NCI-H345 (cell line): Measurements from ENCODE around the gene BATF3.
"Not testable (repeated sequence)": the region's sequence is repeated elsewhere in the genome, so short reads cannot be mapped to it uniquely, and the experiment has no call there.

Source experiments
- DNase-seq: peaks from one replicate; lab custom pipeline; 2025; lab: John Stamatoyannopoulos, UW

The BATF3 gene

GRCh38 chr1:212658250-212658649 is 41.4 kb downstream of the BATF3 start:
- DNase-seq, result peak; percentile 13

- no peak for DNase-seq
Observed at GRCh38 chr1:212656730-212657129, 42.9 kb downstream of the BATF3 start.

GRCh38 chr1:212655668-212656440 is 43.8 kb downstream of the BATF3 start:
- DNase-seq, result no peak

- DNase-seq, result no peak
Observed at GRCh38 chr1:212652609-212653008, 47.0 kb downstream of the BATF3 start.

- no peak for DNase-seq
Observed at GRCh38 chr1:212651977-212652376, 47.7 kb downstream of the BATF3 start.

- no peak for DNase-seq
Observed at GRCh38 chr1:212651521-212651920, 48.1 kb downstream of the BATF3 start.

- no peak for DNase-seq
Observed at GRCh38 chr1:212650228-212650627, 49.4 kb downstream of the BATF3 start.

GRCh38 chr1:212649020-212649419 is 50.6 kb downstream of the BATF3 start:
- DNase-seq, result no peak

- no peak for DNase-seq
Observed at GRCh38 chr1:212648431-212648830, 51.2 kb downstream of the BATF3 start.

- no peak for DNase-seq
Observed at GRCh38 chr1:212647004-212647403, 52.6 kb downstream of the BATF3 start.

- no peak for DNase-seq
Observed at GRCh38 chr1:212646588-212646987, 53.1 kb downstream of the BATF3 start.

GRCh38 chr1:212645546-212646543 is 53.8 kb downstream of the BATF3 start:
- no peak for DNase-seq

GRCh38 chr1:212644866-212645545 is 54.6 kb downstream of the BATF3 start:
- DNase-seq, result no peak

GRCh38 chr1:212643877-212644276 is 55.8 kb downstream of the BATF3 start:
- DNase-seq, result no peak

- DNase-seq, result no peak
Observed at GRCh38 chr1:212641956-212642355, 57.7 kb downstream of the BATF3 start.

- DNase-seq, result no peak
Observed at GRCh38 chr1:212640223-212640878, 59.3 kb downstream of the BATF3 start.

- DNase-seq, result not testable (repeated sequence)
Observed at GRCh38 chr1:212639524-212639923, 60.1 kb downstream of the BATF3 start.

- no peak for DNase-seq
Observed at GRCh38 chr1:212638492-212639151, 61.0 kb downstream of the BATF3 start.

- no peak for DNase-seq
Observed at GRCh38 chr1:212637902-212638301, 61.7 kb downstream of the BATF3 start.
